Measurements from ENCODE around the gene PLXNA4.

PLXNA4 gene

GRCh38 chr7:132279718-132280117 is 296.6 kb downstream of the PLXNA4 start:
- DNase-seq (ENCODE audit: low read depth in 2 of 2, low spot score in 1 of 2), result no peak

DNA sequence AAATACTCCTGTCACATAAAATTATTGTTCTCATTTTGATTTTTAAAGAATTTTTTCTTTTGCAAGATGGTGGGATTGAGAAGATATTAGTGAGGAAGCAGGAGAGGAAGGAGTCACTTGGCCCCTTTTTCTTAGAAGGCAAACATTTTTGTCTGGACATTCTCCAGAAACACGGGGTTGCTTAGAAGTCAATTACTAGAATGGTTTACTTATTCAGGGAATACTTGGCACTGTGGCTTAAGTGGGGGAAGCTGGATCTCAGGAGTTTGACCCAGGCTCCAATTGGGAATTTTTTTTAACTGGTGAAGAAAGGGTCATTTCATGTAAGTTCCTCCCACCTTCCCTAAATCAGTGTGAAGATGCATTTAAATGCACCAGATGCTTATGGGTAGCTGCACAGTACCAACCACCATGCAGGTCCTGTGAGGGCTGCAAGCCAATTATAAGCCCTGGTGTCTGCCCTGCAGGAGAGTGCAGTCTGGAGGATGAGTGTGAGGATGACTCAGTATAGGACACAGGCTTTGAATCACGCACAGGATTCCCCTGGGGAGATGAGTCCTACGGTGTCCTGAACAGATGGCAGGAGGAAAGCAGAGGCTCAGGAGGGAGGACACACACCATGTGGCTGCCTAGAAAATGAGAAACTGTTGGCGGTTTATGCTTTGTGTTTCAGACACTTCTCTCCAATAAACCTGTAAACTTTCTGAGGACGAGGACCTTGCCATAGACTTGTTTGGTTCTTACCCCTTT is 299.1 kb downstream of the PLXNA4 start:
- DNase-seq (ENCODE audit: low read depth in 2 of 2, low spot score in 1 of 2), result no peak

GRCh38 chr7:132276234-132276630 is 300.0 kb downstream of the PLXNA4 start:
- DNase-seq (ENCODE audit: low read depth in 2 of 2, low spot score in 1 of 2), result no peak

DNA sequence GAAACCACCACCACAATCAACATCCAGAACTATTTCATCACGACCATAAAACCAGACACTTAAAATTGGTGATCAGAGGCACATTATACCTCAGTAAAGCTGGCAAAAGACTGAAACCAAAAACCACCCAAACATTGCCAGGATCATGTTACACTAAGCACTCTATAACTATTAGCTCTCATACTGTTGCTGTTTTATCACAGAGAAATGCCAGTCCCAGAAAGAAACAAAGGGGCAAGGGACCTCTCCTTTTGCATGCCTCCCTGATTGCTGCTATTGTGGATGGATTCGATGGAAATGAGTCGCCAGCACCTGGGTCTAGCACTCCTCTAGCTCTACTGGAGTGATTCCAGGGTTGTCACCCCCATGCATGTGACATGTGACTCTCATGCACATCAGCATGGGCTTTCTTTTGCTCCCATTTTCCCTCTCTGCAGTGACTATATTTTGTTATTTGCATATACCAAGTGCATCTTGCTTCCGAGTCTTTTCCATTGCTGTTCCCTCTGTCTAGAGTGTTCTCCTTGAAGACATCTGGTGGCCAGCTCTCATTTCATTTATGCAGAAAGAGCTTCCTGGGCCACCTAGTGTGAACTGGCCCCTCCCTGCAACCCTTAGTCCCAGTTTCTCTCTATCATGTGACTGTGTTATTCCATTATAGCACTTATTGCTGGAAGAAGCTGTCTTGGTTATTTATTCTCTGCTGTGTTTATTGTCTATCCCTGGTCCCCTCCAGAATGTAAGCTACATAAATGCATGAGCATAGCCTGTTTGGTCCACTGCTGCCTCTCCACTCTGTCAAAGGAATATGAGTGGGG is 300.6 kb downstream of the PLXNA4 start:
- no peak for DNase-seq (ENCODE audit: low read depth in 2 of 2, low spot score in 1 of 2)

DNA sequence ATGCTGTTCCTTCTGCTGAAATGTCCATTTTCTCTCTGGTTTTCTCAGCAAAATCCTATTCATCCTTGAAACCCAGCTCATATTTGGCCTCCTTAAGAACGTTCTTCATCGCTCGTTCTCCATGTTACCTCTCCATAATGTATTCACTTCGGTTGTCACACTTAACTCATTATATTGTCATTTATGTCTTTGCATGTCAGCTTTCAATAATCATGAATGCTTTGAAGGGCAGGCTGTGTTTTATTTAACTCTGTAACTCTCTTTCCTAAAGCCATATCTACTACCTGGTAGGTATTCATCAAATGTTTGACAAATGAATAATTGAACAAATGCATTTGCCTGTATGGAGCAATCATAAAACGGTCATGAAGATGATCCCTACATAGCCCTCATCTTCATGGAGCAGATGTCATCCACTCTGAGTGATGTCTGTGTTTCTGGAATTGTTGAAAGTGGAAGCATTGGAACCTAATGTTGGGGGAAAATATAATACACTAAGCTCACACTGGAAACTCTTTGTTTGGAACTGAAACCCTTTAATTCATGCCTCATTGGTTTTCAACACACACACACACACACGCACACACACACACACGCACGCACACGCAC is 303.4 kb downstream of the PLXNA4 start:
- no peak for DNase-seq (ENCODE audit: low read depth in 2 of 2, low spot score in 1 of 2)

DNA sequence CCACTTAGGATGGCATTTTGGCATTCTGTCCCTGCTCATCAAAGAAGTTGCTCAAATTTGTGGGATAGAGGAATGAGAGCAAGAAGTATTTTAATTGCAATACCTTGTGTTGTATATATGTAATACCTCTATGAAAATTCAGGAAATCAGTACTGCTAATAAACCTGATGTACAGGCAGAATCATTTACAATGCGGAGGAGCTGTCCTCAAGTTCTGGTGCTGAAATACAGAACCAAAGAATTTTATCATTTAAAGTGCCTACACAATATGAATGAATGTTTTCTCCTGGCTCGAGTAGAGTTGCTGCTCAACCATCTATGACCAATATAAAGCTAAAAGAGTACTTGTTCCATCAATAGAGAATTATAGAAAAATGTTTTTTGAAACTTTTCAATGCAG is 305.8 kb downstream of the PLXNA4 start:
- DNase-seq (ENCODE audit: low read depth in 2 of 2, low spot score in 1 of 2), result no peak

DNA sequence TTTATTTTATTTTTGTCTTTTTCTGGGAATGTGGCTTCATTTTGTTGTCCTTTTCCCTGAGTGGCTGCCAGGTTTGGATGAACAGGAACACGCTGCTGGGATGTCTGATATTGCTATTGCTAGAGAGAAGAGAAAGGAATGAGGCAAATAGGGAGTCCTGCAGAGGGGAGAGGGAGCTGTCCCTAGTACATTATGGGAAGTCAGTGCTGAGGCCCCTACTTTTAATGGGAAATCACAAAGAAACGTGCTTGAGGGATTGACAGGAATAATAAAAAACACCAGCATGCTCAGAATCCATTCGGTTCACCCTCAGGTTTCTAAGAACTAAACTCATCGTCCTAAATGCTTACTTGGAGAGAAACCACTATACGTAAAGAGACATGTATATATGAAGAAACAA is 306.6 kb downstream of the PLXNA4 start:
- no peak for DNase-seq (ENCODE audit: low read depth in 2 of 2, low spot score in 1 of 2)

- DNase-seq (ENCODE audit: low read depth in 2 of 2, low spot score in 1 of 2), result no peak
Measured at GRCh38 chr7:132263151-132263550, 313.1 kb downstream of the PLXNA4 start.

GRCh38 chr7:132262160-132262470 is 314.2 kb downstream of the PLXNA4 start:
- DNase-seq (ENCODE audit: low read depth in 2 of 2, low spot score in 1 of 2), result no peak

DNA sequence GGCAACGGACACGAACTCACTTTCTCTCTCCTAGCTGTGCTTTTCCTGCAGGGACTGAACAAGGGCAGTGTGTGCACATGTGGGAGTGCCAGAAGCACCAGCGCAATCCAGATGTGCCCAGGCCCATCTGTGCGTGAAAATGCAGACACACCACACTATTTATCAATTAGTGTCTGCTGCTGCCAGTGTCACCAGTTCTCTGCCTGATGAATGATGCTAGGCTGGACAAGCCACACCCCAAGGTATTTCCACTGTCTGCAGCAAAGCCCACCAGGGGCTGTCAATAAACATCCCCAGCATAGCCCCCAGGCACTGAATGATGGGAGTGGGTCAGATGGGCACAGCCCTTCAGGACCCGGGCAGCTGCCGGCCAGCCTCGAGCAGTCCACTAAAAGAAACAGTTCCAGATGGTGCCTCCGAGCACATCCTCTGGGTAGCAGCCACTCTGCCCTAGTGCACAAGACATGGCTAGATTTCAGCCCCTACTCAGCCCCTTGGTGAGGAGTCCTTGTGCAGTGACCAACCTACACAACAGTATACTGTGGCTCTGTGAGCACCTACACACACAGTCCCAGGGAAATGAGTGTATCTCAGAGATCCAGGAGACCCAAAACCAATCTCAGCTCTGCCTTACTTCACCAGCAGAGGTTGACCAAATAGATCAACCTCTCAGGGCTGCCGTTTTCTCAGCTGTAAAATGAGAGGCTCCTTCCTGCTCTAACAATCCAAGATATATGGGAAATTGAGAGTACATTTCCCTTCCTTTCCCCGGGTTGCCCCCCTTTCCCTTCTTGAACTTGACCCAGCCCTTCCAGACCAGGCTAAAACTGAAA is 314.7 kb downstream of the PLXNA4 start:
- DNase-seq (ENCODE audit: low read depth in 2 of 2, low spot score in 1 of 2), result no peak

DNA sequence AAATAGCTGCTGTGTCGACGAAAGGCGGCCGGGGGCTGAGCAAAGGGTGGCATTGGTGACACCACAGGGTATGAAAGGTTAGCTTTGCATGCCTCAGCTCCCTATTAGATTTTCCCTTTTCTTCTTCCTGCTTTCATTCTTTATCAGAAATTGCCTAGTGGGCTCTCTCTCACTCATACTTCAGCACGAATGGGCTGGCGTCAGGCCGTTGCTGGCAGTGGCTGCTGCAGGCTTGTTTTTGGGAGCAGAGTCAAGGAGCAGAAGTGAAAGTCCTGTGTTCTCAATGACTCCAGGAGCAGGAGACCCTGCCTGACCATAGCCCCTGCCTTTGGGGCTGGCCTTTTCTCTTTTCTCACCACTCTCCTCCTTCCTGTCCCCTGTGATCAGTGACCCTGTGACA is 318.0 kb downstream of the PLXNA4 start:
- no peak for DNase-seq (ENCODE audit: low read depth in 2 of 2, low spot score in 1 of 2)

GRCh38 chr7:132257253-132257652 is 319.0 kb downstream of the PLXNA4 start:
- no peak for DNase-seq (ENCODE audit: low read depth in 2 of 2, low spot score in 1 of 2)

DNA sequence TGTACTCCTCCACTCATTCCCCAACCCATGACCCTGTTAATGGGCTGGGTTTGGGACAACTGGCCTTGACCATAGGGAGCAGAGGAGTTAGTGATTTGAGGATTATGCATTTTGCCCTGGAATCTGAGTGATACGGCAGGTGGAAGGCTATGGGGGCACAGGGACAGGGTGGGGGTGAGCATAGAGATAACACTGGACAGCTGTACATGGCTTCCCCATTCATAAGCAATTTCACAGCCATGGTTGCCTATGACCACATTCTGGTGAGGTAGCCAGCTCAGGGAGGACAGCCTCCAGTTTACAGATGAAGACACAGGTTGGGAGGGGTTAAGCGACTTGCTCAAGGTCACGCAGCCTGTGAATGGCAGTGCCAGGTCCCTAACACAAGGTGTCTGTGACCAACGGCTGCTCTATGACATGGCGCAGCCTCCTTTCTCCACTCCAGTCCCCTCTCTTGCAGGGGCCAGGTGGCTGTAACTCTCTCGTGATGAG is 319.5 kb downstream of the PLXNA4 start:
- no peak for DNase-seq (ENCODE audit: low read depth in 2 of 2, low spot score in 1 of 2)

DNA sequence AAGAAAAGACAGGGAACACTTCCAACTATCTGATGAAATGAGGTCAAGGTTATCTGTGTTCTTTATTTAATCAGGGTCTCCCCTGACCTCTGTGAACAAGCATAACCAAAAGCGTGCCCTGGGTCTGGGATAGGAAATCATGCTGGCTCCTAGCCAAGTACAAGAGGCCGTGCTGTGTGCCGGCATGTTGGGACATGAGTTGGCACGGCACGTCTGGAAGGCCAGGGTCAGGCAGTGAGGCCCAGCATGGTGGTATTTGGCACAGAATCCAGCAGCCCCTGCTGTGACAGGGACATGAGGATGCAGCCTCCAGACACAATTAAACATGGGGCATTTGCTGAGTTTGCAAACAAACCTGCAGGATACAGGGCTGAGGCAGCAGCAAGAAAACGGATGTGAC is 320.4 kb downstream of the PLXNA4 start:
- no peak for DNase-seq (ENCODE audit: low read depth in 2 of 2, low spot score in 1 of 2)

- DNase-seq (ENCODE audit: low read depth in 2 of 2, low spot score in 1 of 2), result no peak
Measured at GRCh38 chr7:132255115-132255797, 321.0 kb downstream of the PLXNA4 start.

GRCh38 chr7:132254455-132254854 is 321.8 kb downstream of the PLXNA4 start:
- DNase-seq (ENCODE audit: low read depth in 2 of 2, low spot score in 1 of 2), result no peak

- no peak for DNase-seq (ENCODE audit: low read depth in 2 of 2, low spot score in 1 of 2)
Measured at GRCh38 chr7:132252793-132253100, 323.5 kb downstream of the PLXNA4 start.

DNA sequence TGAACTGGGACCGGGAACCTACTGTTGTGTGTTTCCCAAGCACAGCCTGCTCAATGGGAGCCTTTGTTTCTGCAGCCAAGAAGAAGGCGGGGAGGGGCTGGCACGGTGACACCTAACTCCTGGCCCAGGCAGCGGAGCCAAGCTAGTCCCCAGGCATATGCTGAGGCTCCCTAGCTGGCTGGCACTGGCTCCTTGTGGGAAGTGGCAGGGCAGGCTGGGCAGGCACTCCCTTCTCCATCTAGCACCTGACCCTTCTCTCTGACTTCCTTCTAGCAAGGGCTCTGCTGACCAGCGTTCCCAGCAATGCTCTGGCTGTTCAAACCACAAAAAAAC is 325.0 kb downstream of the PLXNA4 start:
- no peak for DNase-seq (ENCODE audit: low read depth in 2 of 2, low spot score in 1 of 2)

DNA sequence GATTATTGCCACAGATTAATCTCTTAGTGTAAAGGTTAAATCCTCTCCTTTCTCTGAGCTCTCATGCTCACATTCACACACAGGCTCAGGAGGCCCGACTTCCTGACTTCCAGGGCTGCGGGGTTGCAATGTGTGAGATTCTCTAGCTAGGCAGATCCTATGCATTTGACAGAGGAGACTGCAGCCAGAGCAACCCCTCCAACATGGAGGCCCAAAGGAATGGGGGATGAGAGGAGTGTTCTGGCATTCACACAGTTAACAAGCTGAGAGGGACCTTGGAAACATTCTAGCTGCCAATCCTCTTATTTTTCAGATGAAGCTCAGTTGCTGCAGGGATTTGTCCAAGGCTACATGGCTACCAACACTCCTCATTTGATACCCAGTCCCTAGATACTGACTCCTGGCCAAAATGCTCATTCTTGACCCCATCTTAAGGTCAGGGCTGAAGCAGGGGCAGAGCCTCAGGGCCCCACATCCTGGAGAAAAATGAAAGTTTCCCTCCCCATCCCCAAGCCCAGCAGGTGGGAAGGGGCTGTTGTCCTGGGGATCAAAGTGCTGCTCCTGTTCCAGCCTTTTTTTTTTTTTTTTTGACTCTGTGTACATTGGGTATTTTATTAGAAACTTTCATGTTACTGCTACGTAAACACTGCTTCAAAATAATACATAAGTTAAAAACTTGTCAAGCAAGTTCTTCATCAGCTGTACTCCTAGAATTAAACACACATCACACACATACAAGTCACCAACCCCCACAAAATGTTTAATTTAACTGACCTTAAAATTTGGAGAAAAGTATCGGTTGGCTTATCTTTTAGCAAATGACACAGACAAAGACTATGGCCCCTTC is 325.6 kb downstream of the PLXNA4 start:
- DNase-seq (ENCODE audit: low read depth in 2 of 2, low spot score in 1 of 2), result no peak

Measured in stimulated activated CD8-positive, alpha-beta memory T cell treated with anti-CD3 and anti-CD28 coated beads, Interleukin-4, amount 100 ng/mL, for 1 hour (primary cell).